ENCODE results near the gene ECE1. TPM values are rescaled to one million over a fixed set of nuclear protein-coding genes. Genes with fewer than 3 reads are reported as not detected.

ECE1 gene
- total and polyA plus RNA-seq, 2 of the 8 experiments (the other 6 are each of a cell fraction or from before 2014, with no cell fraction given): 21.4 to 36.8 TPM

DNA sequence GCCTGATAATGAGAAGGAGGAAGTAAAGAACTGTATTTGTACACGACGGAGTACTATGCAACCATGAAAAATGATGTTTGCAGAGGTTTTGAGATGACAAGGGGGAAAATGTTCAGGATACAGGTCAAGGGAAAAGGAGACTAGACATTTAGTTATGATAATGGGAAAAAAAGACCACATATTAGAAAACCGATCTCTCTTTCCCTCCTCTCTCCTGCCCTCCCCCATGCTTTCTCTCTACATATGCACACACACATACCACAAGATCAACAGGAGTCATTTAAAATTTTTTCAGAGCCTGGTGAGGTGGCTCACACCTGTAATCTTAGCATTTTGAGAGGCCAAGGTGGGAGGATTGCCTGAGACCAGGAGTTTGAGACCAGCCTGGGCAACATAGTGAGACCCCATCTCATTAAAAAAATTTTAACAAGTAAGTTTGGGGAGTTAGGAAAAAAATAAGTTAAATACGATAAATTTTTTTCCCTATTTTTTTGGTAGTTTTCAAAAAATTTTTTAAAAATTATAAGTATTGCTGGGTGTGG, 44.5 kb downstream of the ECE1 start (continued):
- TF ChIP-seq SIN3A (conservative IDR thresholded peaks at IDR 0.05 in 1 of 2, IDR thresholded peaks at IDR 0.05 in 1 of 2; ENCODE audit: low read depth in 1 of 2, low read length in 2 of 2): no peak
- TF ChIP-seq MAX (IDR thresholded peaks at IDR 0.05): no peak
- no peak for TF ChIP-seq RXRA (IDR thresholded peaks at IDR 0.05; ENCODE audit: insufficient read depth, low read depth, low read length)
- no peak for TF ChIP-seq SUZ12 (IDR thresholded peaks at IDR 0.05; ENCODE audit: low read length)
- TF ChIP-seq YY1 (IDR thresholded peaks at IDR 0.05; ENCODE audit: low read depth, low read length): no peak
- no peak for TF ChIP-seq KDM4A (IDR thresholded peaks at IDR 0.05; ENCODE audit: low read depth, low read length, severe bottlenecking)
- TF ChIP-seq HDAC6 (IDR thresholded peaks at IDR 0.05; ENCODE audit: low read depth, low read length): no peak
- TF ChIP-seq SRF (IDR thresholded peaks at IDR 0.05; ENCODE audit: low read depth, low read length): no peak
- TF ChIP-seq CBX5 (IDR thresholded peaks at IDR 0.05; ENCODE audit: low read depth, low read length): no peak
